Measurements from ENCODE around the gene SPHK2.
A peak's percentile ranks its signal among the peaks of the same experiment; 100 is the strongest.

The SPHK2 gene

DNA sequence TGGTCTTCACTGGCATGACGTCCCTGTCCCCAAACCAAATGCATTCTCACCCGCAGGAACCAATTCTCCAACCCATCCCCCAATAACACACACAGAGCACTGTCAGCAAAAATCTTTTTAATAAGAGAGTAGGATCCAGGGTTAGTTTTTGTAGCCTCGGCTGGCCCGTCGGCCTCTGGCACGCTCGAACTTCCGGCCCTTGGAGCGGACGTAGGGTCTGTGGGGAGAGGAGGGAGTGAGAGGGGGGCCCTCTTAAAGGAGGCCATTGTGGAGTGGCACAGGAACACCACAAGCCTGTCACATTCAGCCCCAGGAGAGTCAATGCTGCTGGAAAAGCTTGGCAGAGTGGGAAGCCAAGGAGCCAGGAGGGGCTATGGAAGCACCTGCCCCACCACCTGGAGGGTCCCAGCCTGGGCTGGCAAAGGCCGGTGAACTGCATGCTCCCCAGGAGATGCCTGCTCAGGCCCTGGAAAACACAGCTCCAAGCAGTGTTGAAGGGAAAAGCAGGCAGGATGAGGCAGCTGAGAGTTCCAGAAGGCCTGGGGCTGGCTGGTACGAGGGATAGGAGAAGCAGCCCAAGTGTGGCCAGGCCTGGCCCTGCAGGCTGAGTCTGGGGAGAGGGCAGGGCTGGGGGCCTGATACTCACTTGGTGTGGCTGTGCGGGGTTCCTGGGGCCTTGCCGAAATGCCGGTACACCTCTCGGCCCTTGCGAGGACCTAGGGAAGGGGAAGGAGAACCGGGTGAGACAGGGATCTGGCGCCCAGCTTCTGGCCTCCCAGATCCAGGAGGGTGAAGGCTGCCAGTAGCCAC lies 3.9 kb upstream of the SPHK2 start:
- H3K4me3 ChIP-seq (ENCODE audit: low read depth, low read length): no peak overlapping the region
- H3K4me1 ChIP-seq (ENCODE audit: control insufficient read depth, insufficient read depth, low read length, unreplicated experiment): peaks cover 10% of the 10 kb centered on the region
- no peak overlapping the region for H2AFZ ChIP-seq (ENCODE audit: low read length, unreplicated experiment)
- H3K36me3 ChIP-seq (ENCODE audit: insufficient read depth, low read length): peaks cover 18% of the 10 kb centered on the region; the same call in 1 of the 2 replicates
- no peak overlapping the region for H3K27ac ChIP-seq (ENCODE audit: low read depth, low read length)
- no peaks in the 10 kb centered on the region for H3K27me3 ChIP-seq (ENCODE audit: insufficient read depth, low read length)
- peaks cover 42% of the 10 kb centered on the region for H3K79me2 ChIP-seq (ENCODE audit: control insufficient read depth, insufficient read depth, low read length, unreplicated experiment)

DNA sequence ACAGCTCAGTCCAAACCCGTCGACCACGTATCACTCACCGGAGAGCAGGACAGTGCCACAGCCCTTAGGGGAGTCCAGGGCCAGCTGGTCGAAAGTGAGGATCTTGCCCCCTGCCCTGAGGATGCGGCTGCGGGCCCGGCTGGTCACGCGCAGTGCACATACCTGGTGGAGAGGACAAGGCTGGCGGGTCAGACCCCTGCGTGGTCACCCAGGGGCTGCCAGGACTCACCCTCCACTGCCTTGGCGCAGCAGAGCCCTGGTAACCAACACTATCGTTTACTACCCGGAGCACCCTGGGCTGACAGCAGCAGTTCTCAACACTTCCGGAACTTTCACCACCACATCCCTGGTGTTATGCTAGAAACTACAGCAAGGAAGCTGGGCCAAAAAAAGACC lies 3.3 kb upstream of the SPHK2 start:
- no peaks in the 10 kb centered on the region for H3K27me3 ChIP-seq (ENCODE audit: insufficient read depth, low read length)
- H2AFZ ChIP-seq (ENCODE audit: low read length, unreplicated experiment): no peak overlapping the region
- peaks cover 18% of the 10 kb centered on the region; the same call in 1 of the 2 replicates for H3K36me3 ChIP-seq (ENCODE audit: insufficient read depth, low read length)
- H3K79me2 ChIP-seq (ENCODE audit: control insufficient read depth, insufficient read depth, low read length, unreplicated experiment): peaks cover 42% of the 10 kb centered on the region
- H3K4me3 ChIP-seq (ENCODE audit: low read depth, low read length): no peak overlapping the region
- no peak overlapping the region for H3K27ac ChIP-seq (ENCODE audit: low read depth, low read length)
- H3K4me1 ChIP-seq (ENCODE audit: control insufficient read depth, insufficient read depth, low read length, unreplicated experiment): peaks cover 10% of the 10 kb centered on the region

DNA sequence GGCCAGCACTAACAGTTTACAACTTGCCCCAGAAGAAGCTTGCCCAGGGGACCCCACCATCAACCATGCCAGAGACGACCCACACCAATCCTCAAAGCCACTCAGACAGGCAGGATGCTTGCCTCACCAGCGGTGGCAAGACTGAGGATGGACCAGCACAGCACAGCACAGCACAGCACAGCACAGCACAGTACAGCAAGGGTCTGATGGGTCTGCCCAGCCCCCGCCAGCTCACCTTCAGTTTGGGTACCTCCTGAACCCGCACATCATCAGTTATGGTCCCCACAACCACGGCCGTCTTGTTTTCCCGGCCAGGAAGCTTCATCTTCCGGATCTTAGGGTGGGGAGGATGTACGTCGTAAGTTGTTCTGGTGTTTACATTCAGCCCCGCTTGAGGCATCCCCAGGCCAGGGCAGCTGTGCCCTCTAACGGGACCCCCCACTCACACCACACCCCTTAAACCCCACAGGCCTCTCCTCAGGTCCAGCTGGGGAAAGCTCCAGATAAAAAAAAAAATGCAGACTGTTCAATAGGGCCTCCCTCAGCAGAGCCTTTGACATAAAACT lies 2.7 kb upstream of the SPHK2 start:
- H3K27ac ChIP-seq (ENCODE audit: low read depth, low read length): no peak overlapping the region
- H3K27me3 ChIP-seq (ENCODE audit: insufficient read depth, low read length): no peaks in the 10 kb centered on the region
- H3K4me1 ChIP-seq (ENCODE audit: control insufficient read depth, insufficient read depth, low read length, unreplicated experiment): peaks cover 10% of the 10 kb centered on the region
- peaks cover 42% of the 10 kb centered on the region for H3K79me2 ChIP-seq (ENCODE audit: control insufficient read depth, insufficient read depth, low read length, unreplicated experiment)
- H3K4me3 ChIP-seq (ENCODE audit: low read depth, low read length): peak overlapping the region; percentile 94
- peaks cover 18% of the 10 kb centered on the region; the same call in 1 of the 2 replicates for H3K36me3 ChIP-seq (ENCODE audit: insufficient read depth, low read length)
- no peak overlapping the region for H2AFZ ChIP-seq (ENCODE audit: low read length, unreplicated experiment)

DNA sequence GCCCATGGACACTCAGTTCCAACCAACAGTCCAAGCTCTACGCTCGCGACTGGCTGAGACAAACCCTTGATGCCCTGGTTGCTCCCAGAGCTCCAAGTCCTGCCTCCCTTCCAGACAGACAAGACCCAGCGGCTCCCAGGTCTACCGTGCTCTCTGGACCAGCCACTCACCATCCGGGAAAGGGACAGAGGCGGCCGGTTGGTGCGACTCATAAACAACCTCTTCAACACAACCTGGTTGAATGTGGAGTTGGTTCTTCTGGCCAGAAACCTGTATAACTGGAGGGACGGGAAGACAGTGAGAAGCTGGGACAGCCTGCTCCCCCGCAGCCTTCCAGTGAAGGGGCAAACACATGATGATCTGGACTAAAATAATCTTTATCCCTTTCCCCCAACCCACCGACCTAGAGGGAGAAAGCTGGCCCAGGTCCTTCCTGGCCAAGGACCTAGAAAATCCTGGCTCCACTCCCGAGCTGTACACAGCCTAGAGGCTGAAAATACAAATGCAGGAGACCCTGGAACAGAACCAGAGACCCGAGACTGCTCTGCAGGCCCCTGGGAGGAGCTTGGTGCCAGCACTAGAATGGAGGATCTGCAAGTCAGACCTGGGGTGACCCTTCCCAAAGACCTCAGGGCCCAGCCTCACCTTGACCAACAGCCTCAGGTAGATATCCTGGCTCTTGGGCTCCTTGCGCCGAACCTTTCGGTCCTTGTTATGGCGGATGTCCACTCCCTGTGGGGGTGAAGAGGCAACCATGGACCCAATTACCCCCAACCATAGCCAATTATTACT lies 2.0 kb upstream of the SPHK2 start:
- H3K27me3 ChIP-seq (ENCODE audit: insufficient read depth, low read length): no peaks in the 10 kb centered on the region
- no peak overlapping the region for H2AFZ ChIP-seq (ENCODE audit: low read length, unreplicated experiment)
- peak overlapping the region; percentile 94 for H3K4me3 ChIP-seq (ENCODE audit: low read depth, low read length)
- peaks cover 10% of the 10 kb centered on the region for H3K4me1 ChIP-seq (ENCODE audit: control insufficient read depth, insufficient read depth, low read length, unreplicated experiment)
- H3K27ac ChIP-seq (ENCODE audit: low read depth, low read length): no peak overlapping the region
- peaks cover 18% of the 10 kb centered on the region; the same call in 1 of the 2 replicates for H3K36me3 ChIP-seq (ENCODE audit: insufficient read depth, low read length)
- peaks cover 43% of the 10 kb centered on the region for H3K79me2 ChIP-seq (ENCODE audit: control insufficient read depth, insufficient read depth, low read length, unreplicated experiment)

DNA sequence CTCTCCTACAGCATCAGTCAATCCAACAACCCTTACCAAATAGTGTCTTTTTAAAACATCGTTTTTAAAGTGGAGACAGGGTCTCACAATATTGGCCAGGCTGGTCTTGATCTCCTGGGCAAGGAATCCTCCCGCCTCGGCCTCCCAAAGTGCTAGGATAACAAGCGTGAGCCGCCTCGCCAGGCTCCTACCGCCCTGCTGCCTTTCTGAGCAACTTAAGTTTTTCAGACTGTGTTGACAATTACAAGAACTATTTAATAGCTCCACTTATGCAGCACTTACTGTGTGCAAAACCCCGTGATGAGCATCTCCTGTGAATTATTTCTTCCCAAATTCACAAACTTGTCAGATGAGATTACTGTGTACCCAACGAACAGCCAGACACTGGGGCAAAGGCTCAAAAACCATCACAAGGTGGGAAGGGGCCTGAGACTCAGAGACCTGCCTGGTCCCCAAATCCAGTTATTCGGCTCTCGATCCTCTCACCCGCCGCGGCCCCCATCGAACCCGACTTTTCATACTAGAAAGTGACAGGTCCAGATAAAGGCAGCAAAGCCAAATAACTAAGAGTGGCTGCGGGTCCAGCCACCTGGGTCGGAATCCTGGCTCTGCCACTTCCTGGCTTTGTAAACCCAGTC lies 909 bp upstream of the SPHK2 start:
- Histone ChIP-seq H3K27me3 (ENCODE audit: insufficient read depth, low read length) (no peaks in the 10 kb centered on the region), H3K36me3 (ENCODE audit: insufficient read depth, low read length) (peaks cover 18% of the 10 kb centered on the region; the same call in 1 of the 2 replicates), H2AFZ (ENCODE audit: low read length, unreplicated experiment) (no peak overlapping the region)

DNA sequence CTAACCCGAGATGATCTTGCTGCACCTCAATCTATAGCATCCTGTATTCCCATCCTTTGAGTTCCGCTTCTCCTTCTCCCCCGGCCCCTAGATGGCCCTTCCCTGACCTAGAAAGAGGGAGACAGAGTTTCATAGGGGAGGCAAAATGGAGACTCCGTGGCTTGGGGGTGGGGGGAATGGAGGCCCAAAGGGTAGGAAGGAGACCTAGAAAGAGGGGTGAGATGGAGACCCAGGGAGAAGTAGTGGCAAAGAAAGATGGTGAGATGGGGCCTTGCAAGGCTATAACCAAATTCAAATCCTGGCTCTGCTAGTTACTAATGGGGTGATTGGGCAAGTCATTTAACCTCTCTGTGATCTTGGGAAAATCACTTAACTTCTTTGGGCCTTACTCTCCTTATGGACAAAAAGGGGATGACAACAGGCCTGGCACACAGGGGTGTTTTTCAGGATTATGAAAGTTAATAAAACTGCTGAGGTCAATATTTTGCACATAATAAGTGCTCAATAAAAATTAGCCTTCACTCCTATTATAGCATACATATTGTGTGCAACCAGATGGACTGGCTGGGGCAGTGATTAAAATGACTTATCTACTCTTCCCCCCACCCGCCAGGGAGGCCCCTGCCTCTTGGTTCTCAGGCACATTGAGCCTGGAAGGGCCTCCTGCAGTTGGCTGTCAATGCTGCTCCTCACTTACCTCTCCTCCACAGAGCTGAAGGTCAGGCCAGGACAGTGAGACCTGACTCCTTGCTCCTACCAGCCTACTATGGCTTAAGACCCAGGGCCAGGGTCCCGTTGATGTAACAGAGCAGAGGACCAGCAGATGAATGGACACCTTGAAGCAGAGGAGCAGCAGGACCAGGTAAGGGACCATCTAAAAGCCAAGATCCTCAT lies 633 bp downstream of the SPHK2 start:
- no peaks in the 10 kb centered on the region for H3K27me3 ChIP-seq (ENCODE audit: insufficient read depth, low read length)
- peak overlapping the region; percentile 88 for H3K27ac ChIP-seq (ENCODE audit: low read depth, low read length)
- peaks cover 17% of the 10 kb centered on the region for H3K4me1 ChIP-seq (ENCODE audit: control insufficient read depth, insufficient read depth, low read length, unreplicated experiment)
- H3K4me3 ChIP-seq (ENCODE audit: low read depth, low read length): peak overlapping the region; percentile 94
- peaks cover 18% of the 10 kb centered on the region; the same call in 1 of the 2 replicates for H3K36me3 ChIP-seq (ENCODE audit: insufficient read depth, low read length)
- no peak overlapping the region for H2AFZ ChIP-seq (ENCODE audit: low read length, unreplicated experiment)
- H3K79me2 ChIP-seq (ENCODE audit: control insufficient read depth, insufficient read depth, low read length, unreplicated experiment): peaks cover 44% of the 10 kb centered on the region

More for the DNA sequence above, 909 bp upstream of the SPHK2 start:
- peak overlapping the region; percentile 88 for H3K27ac ChIP-seq (ENCODE audit: low read depth, low read length)
- peak overlapping the region; percentile 94 for H3K4me3 ChIP-seq (ENCODE audit: low read depth, low read length)
- H3K79me2 ChIP-seq (ENCODE audit: control insufficient read depth, insufficient read depth, low read length, unreplicated experiment): peaks cover 44% of the 10 kb centered on the region
- H3K4me1 ChIP-seq (ENCODE audit: control insufficient read depth, insufficient read depth, low read length, unreplicated experiment): peaks cover 13% of the 10 kb centered on the region

DNA sequence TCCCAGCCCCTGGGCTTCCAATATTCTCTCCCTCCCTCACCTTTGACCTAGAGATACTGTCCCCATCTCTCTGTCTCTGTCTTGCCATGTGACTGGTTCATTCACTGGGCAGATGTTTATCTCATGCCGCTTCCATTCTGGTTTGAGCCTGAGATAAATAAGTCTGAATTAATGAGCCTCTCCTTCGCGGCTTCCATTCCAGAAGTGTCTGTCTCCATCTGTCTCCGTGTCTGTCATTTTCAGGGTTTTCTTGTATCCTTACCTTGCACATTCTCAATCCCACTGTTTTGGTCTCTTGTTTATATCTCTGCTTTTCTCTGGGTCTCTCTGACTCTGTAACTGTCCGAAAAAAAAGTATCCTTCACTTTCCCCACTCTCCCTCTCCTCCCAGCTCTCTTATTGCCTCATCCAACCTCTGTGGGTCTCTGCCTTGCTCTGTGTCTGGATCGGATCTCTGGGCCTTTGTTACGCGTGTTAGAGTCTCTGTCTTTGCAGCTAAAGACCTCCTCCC lies 4.3 kb downstream of the SPHK2 start:
- peak overlapping the region; percentile 53 for H3K27ac ChIP-seq (ENCODE audit: low read depth, low read length)
- peaks cover 16% of the 10 kb centered on the region for H3K79me2 ChIP-seq (ENCODE audit: control insufficient read depth, insufficient read depth, low read length, unreplicated experiment)
- H3K4me3 ChIP-seq (ENCODE audit: low read depth, low read length): peak overlapping the region; percentile 74
- H3K4me1 ChIP-seq (ENCODE audit: control insufficient read depth, insufficient read depth, low read length, unreplicated experiment): peaks cover 12% of the 10 kb centered on the region
- H2AFZ ChIP-seq (ENCODE audit: low read length, unreplicated experiment): peak overlapping the region; percentile 59
- no peaks in the 10 kb centered on the region for H3K27me3 ChIP-seq (ENCODE audit: insufficient read depth, low read length)
- no peaks in the 10 kb centered on the region for H3K36me3 ChIP-seq (ENCODE audit: insufficient read depth, low read length)

DNA sequence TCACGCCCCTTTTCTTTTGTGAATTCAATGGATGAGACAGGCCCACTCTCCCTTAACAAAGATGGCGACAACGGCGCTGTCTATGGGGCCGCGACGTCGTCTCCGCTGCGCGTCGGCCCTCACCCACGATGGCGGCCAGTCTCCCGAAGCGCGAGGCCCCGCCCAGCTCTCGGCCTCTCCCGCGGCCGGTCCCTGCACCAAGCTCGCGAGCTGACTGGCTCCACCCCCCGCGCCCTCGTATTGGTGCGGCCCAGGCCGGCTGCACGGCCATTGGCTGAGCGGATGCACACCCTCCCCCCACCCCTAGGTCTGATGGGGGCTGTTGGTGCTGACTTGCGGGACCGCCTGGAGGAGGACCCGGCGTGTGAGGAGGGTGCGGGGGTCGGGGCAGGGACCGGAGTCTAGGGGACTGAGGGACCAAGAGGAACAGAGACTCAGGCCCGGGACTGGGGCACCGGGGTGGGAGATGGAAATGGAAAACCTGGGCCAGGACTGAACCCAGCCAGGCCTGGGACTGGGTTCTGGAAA lies 4.8 kb downstream of the SPHK2 start:
- H3K4me1 ChIP-seq (ENCODE audit: control insufficient read depth, insufficient read depth, low read length, unreplicated experiment): peaks cover 12% of the 10 kb centered on the region

More for the DNA sequence above, 4.8 kb downstream of the SPHK2 start:
- Histone ChIP-seq H2AFZ (ENCODE audit: low read length, unreplicated experiment) (no peak overlapping the region), H3K4me3 (ENCODE audit: low read depth, low read length) (peak overlapping the region; percentile 74), H3K36me3 (ENCODE audit: insufficient read depth, low read length) (no peaks in the 10 kb centered on the region), H3K79me2 (ENCODE audit: control insufficient read depth, insufficient read depth, low read length, unreplicated experiment) (peaks cover 12% of the 10 kb centered on the region), H3K27ac (ENCODE audit: low read depth, low read length) (peak overlapping the region; percentile 53; the same call in 1 of the 2 replicates), H3K27me3 (ENCODE audit: insufficient read depth, low read length) (no peaks in the 10 kb centered on the region)

Data from ACC112 (cell line).